Renal cortex interstitium (tissue), 15 donors: ENCODE data around the gene VPS37B. TPM values are rescaled to one million over a fixed set of nuclear protein-coding genes. Genes with fewer than 3 reads are reported as not detected.
"Not testable (repeated sequence)": the region's sequence is repeated elsewhere in the genome, so short reads cannot be mapped to it uniquely, and the experiment has no call there.

Experiments used
- DNase-seq, 11 donors: peaks; one replicate each; pipeline ENCODE4 v3.0.0-alpha.2; 2013; ENCODE audit warnings: low read depth in 9 of 11, low spot score in 4 of 11; ENCODE audit errors: extremely low read depth in 1 of 11
- long read RNA-seq, 16 experiments: transcript quantifications; one replicate each; lab custom pipeline, GENCODE V29; 2026
- polyA plus RNA-seq, 3 donors: library from polyadenylated mRNA; unstranded; fragments of 120-200 nt; gene quantifications; one replicate each; pipeline ENCODE4 v1.2.1, GENCODE V29; 2013; ENCODE audit not compliant: insufficient read length in 3 of 3

VPS37B gene, protein sequence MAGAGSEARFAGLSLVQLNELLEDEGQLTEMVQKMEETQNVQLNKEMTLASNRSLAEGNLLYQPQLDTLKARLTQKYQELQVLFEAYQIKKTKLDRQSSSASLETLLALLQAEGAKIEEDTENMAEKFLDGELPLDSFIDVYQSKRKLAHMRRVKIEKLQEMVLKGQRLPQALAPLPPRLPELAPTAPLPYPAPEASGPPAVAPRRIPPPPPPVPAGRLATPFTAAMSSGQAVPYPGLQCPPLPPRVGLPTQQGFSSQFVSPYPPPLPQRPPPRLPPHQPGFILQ
- polyA plus RNA-seq, result 10 to 100 TPM; 23.4 to 32.6 (median 26.1) TPM
- long read RNA-seq, donor 1, transcript VPS37B-201 (4 exons, 3,028 nt), result major isoform, 14 of 22 reads
- long read RNA-seq, donor 1, partial matches to known transcripts, result 8 of 22 reads
- long read RNA-seq, donor 1, other reads (novel, unspliced or antisense), result 0 of 22 reads
- long read RNA-seq, donor 2, transcript VPS37B-201 (4 exons, 3,028 nt), result major isoform, 13 of 19 reads
- long read RNA-seq, donor 2, partial matches to known transcripts, result 6 of 19 reads
- long read RNA-seq, donor 2, other reads (novel, unspliced or antisense), result 0 of 19 reads
- long read RNA-seq, donor 3, transcript VPS37B-201 (4 exons, 3,028 nt), result major isoform, 23 of 23 reads
- long read RNA-seq, donor 3, partial matches to known transcripts, result 0 of 23 reads
- long read RNA-seq, donor 3, other reads (novel, unspliced or antisense), result 0 of 23 reads
- long read RNA-seq, donor 4, transcript VPS37B-201 (4 exons, 3,028 nt), result major isoform, 11 of 12 reads
- long read RNA-seq, donor 4, partial matches to known transcripts, result 0 of 12 reads
- long read RNA-seq, donor 4, other reads (novel, unspliced or antisense), result 0 of 12 reads
- long read RNA-seq, donor 5, result 0 reads
- long read RNA-seq, donor 6, transcript VPS37B-201 (4 exons, 3,028 nt), result major isoform, 18 of 27 reads
- long read RNA-seq, donor 6, partial matches to known transcripts, result 7 of 27 reads
- long read RNA-seq, donor 6, other reads (novel, unspliced or antisense), result 0 of 27 reads
- long read RNA-seq, donor 7, transcript VPS37B-201 (4 exons, 3,028 nt), result major isoform, 11 of 11 reads
- long read RNA-seq, donor 7, partial matches to known transcripts, result 0 of 11 reads
- long read RNA-seq, donor 7, other reads (novel, unspliced or antisense), result 0 of 11 reads
- long read RNA-seq, donor 8, transcript VPS37B-201 (4 exons, 3,028 nt), result major isoform, 15 of 17 reads
- long read RNA-seq, donor 8, partial matches to known transcripts, result 0 of 17 reads
- long read RNA-seq, donor 8, other reads (novel, unspliced or antisense), result 0 of 17 reads
- long read RNA-seq, donor 9, transcript VPS37B-201 (4 exons, 3,028 nt), result major isoform, 9 of 10 reads
- long read RNA-seq, donor 9, partial matches to known transcripts, result 0 of 10 reads
- long read RNA-seq, donor 9, other reads (novel, unspliced or antisense), result 0 of 10 reads
- long read RNA-seq, donor 10, transcript VPS37B-201 (4 exons, 3,028 nt), result major isoform, 16 of 17 reads
- long read RNA-seq, donor 10, partial matches to known transcripts, result 0 of 17 reads
- long read RNA-seq, donor 10, other reads (novel, unspliced or antisense), result 0 of 17 reads
- long read RNA-seq, donor 11, transcript VPS37B-201 (4 exons, 3,028 nt), result major isoform, 10 of 10 reads
- long read RNA-seq, donor 11, partial matches to known transcripts, result 0 of 10 reads
- long read RNA-seq, donor 11, other reads (novel, unspliced or antisense), result 0 of 10 reads
- long read RNA-seq, donor 12, partial matches to known transcripts, result 0 of 3 reads
- long read RNA-seq, donor 12, other reads (novel, unspliced or antisense), result 0 of 3 reads
- long read RNA-seq, donor 13, result 0 reads
- long read RNA-seq, donor 14, transcript VPS37B-201 (4 exons, 3,028 nt), result major isoform, 10 of 10 reads
- long read RNA-seq, donor 14, partial matches to known transcripts, result 0 of 10 reads
- long read RNA-seq, donor 14, other reads (novel, unspliced or antisense), result 0 of 10 reads
- long read RNA-seq, donor 15, transcript VPS37B-201 (4 exons, 3,028 nt), result major isoform, 5 of 5 reads
- long read RNA-seq, donor 15, partial matches to known transcripts, result 0 of 5 reads
- long read RNA-seq, donor 15, other reads (novel, unspliced or antisense), result 0 of 5 reads
- long read RNA-seq, donor 16, transcript VPS37B-201 (4 exons, 3,028 nt), result major isoform, 35 of 230 reads
- long read RNA-seq, donor 16, partial matches to known transcripts, result 176 of 230 reads
- long read RNA-seq, donor 16, other reads (novel, unspliced or antisense), result 17 of 230 reads

DNA sequence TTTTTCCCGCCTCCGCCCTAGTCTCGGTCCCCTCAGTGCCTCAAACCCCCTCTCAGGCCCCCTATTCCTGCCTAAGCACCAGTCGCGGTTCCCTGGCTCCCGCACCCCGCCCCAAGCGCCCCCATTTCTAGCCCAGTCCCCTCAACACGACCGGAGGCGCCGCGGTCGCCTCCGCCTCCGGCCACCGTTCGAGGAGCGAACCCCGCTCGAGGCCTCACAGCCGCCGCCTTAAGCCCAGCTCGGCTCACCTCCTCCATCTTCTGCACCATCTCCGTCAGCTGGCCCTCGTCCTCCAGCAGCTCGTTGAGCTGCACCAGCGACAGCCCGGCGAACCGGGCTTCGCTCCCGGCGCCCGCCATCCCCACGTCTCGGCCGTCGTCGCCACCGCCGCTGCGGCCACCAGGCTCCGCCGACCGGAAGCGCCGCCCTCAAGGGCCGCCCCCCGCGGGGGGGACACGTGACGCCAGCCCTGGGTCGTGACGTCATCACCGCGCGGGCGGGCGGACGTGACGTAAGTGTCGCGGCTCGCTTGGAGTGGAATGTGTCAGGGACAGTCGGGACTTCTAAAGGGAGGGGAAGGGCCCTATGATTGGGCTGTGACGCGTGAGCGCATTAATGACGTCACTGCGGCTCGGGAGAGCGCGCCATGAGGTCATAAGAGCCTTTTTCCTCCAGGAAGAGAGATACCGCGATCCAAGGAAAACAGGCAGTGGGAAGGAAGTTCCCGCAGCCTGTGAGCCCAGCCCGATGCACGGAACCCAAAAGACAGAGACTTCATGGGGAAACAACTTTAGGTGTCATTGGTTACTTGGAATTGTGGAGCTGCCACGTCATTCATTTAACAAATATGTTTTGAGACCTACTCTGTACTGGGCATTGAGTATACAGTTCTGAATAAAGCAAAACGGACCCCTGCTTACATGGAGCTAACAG, at the start of gene VPS37B:
TSS of gene VPS37B (minus strand) at position 421 of the 933 bp plus-strand sequence. CDS start at position 359, 62 bp downstream.
- DNase-seq, result peak in 10 of 11 donors; percentile 64 to 84 (median 80)

- DNase-seq, result no peak
Observed at GRCh38 chr12:122944605-122945592, 49.0 kb upstream of the VPS37B start.

DNA sequence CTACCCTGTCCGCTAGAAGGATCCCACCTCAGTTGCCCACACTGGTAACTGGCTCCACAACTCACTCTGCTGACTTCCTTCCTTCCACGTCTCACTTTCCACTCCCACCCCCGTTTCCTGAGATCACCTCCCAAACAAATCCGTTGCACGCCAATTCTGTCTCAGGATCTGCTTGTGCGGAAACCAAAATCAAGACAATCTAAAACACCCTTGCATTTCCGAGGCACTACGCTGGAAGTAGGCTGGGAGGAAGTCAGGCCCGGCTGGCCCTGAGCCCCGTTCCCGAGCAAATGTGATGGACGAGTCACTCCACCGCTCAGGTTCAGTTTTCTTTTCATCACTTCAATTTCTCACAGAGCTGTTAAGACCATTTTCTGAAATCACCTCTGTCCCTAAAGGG, 47.3 kb upstream of the VPS37B start:
- DNase-seq, result no peak

GRCh38 chr12:122942637-122943036, 46.7 kb upstream of the VPS37B start:
- no peak for DNase-seq

GRCh38 chr12:122941351-122941750, 45.4 kb upstream of the VPS37B start:
- not testable (repeated sequence) for DNase-seq

DNA sequence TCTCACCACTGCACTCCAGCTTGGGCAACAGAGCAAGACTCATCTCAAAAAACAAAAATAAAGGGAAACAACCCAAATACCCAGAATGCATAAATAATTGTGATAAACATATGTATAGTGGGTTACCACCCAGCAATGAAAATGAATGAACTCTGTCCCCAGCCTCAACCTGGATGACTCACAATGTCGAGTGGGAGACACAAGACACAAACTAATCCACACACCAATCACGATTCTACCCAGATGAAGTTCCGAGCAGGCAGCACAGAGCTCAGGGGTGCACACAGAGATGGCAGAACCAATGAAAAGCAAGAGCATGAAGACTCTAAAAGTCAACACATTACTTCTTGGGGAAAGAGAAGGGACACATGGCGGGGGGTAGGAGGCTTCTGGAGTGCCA, 43.2 kb upstream of the VPS37B start:
- DNase-seq, result no peak

GRCh38 chr12:122937622-122938091, 41.7 kb upstream of the VPS37B start:
- DNase-seq, result no peak

DNA sequence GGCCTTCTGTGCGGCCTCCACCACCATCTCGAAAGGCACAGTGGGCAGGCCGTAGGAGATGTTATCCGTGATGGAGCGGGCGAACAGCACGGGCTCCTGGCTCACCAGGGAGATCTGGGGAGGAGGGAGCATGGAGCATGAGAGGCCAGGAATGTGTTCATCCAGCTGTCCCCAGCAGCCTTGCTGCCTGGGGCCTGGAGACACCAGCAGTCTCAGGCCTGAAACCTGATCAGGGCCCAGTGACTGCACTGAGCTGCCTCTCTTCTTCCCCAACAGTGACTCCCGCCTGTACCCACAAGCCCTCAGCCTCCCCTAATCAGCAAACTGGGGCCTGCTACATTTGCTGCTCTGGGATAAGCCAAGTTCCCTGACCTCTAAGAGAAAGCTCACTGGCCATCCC, 39.4 kb upstream of the VPS37B start:
- no peak for DNase-seq

- no peak for DNase-seq
Observed at GRCh38 chr12:122934722-122935121, 38.8 kb upstream of the VPS37B start.

- DNase-seq, result no peak
Observed at GRCh38 chr12:122932207-122932606, 36.3 kb upstream of the VPS37B start.

GRCh38 chr12:122929812-122930211, 33.9 kb upstream of the VPS37B start:
- no peak for DNase-seq

DNA sequence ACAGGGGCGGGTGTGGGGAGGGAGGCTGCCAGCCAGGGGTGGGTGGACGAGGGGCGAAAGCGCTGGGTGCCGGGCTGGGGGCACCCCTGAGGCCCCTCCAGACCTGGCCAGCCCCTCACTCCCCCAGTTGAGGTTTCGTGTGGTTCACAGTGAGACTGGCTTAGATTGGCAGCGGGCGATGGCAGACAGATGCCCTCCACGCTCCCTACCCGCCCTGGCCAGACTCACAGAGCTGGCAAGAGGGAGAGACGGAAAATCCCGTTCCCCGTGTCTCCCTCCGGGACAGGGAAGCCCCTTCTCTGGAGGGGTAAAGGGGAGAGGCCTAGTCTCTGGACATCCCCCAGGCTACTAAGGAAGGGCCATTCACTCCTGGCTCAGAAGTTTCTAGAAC, 33.2 kb upstream of the VPS37B start:
- DNase-seq, result no peak

DNA sequence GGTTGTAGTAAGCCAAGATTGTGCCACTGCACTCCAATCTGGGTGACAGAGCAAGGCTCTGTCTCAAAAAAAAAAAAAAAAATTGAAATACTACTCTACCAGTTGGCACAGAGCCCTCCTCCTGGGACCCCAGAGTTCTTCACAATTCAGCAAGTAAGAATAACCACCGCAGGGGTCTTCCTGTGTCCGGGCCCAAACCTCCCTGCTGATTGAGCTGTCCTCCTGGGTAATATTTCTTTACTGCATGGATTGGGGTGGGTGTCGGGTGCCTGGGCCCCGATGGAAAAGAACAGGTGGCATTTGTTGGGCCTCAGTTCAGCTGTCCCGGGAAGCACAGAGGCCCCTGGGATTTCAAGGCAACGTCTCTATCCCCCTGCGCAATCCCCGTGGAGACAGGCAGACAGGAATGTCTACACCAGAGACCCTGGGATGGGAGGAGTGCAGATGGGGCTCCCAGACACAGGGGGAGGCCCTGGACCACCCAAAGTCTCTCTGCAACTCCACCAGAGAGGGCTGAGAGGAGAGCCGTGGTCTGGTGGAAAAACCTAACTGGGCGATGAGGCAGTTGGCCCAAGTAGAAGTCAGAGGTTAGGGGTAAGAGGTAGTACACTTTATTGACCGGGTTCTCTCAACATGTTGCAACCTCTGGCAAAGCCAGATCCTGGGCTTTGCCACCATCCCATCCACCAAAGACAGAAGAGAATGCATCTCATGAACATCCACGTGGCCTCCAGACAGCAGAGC, 32.7 kb upstream of the VPS37B start:
- no peak for DNase-seq

DNA sequence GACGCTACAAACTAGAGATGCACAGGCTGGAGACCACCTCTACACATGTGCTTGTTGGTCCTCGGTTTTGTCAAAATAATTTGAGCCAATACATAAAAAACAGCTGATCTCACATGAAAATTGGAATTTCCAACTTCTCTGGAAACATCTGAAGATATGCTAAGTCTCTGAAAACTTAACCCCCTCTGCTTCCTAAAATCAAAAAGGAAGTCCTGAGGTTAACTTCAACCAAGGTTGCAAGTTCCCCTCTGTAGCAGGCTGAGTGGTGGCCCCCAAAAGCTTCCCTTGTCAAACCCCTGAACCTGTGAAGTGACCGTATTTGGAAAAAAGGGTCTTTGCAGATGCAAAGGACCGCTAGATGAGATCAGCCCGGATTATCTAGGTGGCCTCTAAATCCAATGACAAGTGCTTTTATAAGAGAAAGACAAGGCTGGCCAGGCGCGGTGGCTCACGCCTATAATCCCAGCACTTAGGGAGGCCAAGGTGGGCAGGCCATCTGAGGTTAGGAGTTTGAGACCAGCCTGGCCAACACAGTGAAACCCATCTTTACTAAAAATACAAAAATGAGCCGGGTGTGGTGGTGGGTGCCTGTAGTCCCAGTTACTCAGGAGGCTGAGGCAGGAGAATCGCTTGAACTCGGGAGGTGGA, 32.0 kb upstream of the VPS37B start:
- no peak for DNase-seq
